ENCODE measurements around the gene DHX30. TPM values are rescaled to one million over a fixed set of nuclear protein-coding genes. Genes with fewer than 3 reads are reported as not detected.

Gene DHX30
- polyA plus RNA-seq, 1 donor (not counting 4 experiments of a cell fraction or from before 2014, with no cell fraction given) = 28.3 TPM

DNA sequence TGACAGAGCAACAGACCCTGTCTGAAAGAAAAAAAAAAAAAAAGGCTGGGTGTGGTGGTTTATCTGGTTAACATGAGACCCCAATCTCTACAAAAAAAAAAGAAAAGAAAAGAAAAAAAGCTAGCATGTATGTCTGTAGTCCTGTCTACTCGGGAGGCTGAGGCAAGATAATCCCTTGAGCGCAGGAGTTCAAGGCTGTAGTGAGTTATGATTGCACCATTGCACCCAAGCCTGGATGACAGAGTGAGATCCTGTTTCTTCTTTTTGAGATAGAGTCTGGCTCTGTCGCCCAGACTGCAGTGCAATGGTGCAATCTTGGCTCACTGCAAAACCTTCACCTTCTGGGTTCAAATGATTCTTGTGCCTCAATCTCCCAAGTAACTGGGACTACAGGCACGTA is 8.4 kb upstream of the DHX30 start:
- Histone ChIP-seq H2AFZ (ENCODE audit: control insufficient read depth, low read length) (no peak overlapping the region), H3K9ac (ENCODE audit: control insufficient read depth, extremely low read depth, insufficient read depth, low read length) (no peak overlapping the region), H3K36me3 (ENCODE audit: control insufficient read depth in 2 of 2, extremely low read depth in 1 of 2, insufficient read depth in 2 of 2, low read length in 2 of 2) (no peaks in the 10 kb centered on the region), H3K4me1 (ENCODE audit: control insufficient read depth, extremely low read depth, insufficient read depth, low read length) (no peaks in the 10 kb centered on the region), H3K9me3 (ENCODE audit: control insufficient read depth, low read depth, low read length) (no peaks in the 10 kb centered on the region), H4K20me1 (ENCODE audit: control insufficient read depth, extremely low read depth, insufficient read depth, low read length) (no peaks in the 10 kb centered on the region), H3K27me3 (ENCODE audit: control insufficient read depth, extremely low read depth, insufficient read depth, low read length) (no peaks in the 10 kb centered on the region), H3K9me1 (ENCODE audit: control insufficient read depth, extremely low read depth, insufficient read depth, low read length) (no peaks in the 10 kb centered on the region), H3K79me2 (ENCODE audit: control insufficient read depth, insufficient read depth, low read length) (no peaks in the 10 kb centered on the region), H3K4me3 (ENCODE audit: control insufficient read depth in 2 of 3, extremely low read depth in 1 of 3, insufficient read depth in 2 of 3, low read depth in 1 of 3, low read length in 3 of 3) (no peak overlapping the region), H3K27ac (ENCODE audit: control insufficient read depth, insufficient read depth, low read length) (no peak overlapping the region), H3K4me2 (ENCODE audit: control insufficient read depth, extremely low read depth, insufficient read depth, low read depth, low read length) (no peak overlapping the region)
- FAIRE-seq (no peak), DNase-seq (ENCODE audit: low read depth, low spot score) (no peak)
- dilution Hi-C loops (cut with MboI; ENCODE audit: extremely low pct_ligation_motif_present, low sequenced_read_pairs) = no loop called here
- no peak for TF ChIP-seq EZH2 (IDR thresholded peaks at IDR 0.05; ENCODE audit: low read length)
- TF ChIP-seq, protein P1, sequence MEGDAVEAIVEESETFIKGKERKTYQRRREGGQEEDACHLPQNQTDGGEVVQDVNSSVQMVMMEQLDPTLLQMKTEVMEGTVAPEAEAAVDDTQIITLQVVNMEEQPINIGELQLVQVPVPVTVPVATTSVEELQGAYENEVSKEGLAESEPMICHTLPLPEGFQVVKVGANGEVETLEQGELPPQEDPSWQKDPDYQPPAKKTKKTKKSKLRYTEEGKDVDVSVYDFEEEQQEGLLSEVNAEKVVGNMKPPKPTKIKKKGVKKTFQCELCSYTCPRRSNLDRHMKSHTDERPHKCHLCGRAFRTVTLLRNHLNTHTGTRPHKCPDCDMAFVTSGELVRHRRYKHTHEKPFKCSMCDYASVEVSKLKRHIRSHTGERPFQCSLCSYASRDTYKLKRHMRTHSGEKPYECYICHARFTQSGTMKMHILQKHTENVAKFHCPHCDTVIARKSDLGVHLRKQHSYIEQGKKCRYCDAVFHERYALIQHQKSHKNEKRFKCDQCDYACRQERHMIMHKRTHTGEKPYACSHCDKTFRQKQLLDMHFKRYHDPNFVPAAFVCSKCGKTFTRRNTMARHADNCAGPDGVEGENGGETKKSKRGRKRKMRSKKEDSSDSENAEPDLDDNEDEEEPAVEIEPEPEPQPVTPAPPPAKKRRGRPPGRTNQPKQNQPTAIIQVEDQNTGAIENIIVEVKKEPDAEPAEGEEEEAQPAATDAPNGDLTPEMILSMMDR (optimal IDR thresholded peaks at IDR 0.05 in 1 of 3, IDR thresholded peaks at IDR 0.05 in 1 of 3, conservative IDR thresholded peaks at IDR 0.05 in 1 of 3; ENCODE audit: extremely low read depth in 1 of 3, insufficient read depth in 2 of 3, low read length in 3 of 3) = no peak

DNA sequence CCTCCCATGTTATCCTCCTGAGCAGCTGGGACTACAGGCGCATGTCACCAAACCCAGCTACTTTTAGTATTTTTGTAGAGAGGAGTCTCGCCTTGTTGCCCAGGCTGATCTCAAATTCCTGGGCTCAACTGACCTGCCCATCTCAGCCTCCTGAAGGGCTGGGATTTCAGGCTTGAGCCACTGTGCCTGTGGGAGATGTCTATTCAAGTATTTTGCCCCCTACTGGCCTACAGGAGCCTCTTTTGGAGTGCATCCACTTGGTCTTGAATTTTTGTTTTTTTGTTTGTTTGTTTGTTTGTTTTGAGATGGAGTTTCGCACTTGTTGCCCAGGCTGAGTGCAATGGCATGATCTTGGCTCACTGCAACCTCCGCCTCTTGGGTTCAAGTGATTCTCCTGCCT is 3.2 kb upstream of the DHX30 start:
- Histone ChIP-seq H4K20me1 (ENCODE audit: control insufficient read depth, extremely low read depth, insufficient read depth, low read length) (no peaks in the 10 kb centered on the region), H2AFZ (ENCODE audit: control insufficient read depth, low read length) (no peak overlapping the region), H3K79me2 (ENCODE audit: control insufficient read depth, insufficient read depth, low read length) (peaks cover 14% of the 10 kb centered on the region), H3K36me3 (ENCODE audit: control insufficient read depth in 2 of 2, extremely low read depth in 1 of 2, insufficient read depth in 2 of 2, low read length in 2 of 2) (no peaks in the 10 kb centered on the region), H3K9me1 (ENCODE audit: control insufficient read depth, extremely low read depth, insufficient read depth, low read length) (no peaks in the 10 kb centered on the region), H3K4me3 (ENCODE audit: control insufficient read depth in 2 of 3, extremely low read depth in 1 of 3, insufficient read depth in 2 of 3, low read depth in 1 of 3, low read length in 3 of 3) (no peak overlapping the region), H3K27ac (ENCODE audit: control insufficient read depth, insufficient read depth, low read length) (no peak overlapping the region), H3K4me1 (ENCODE audit: control insufficient read depth, extremely low read depth, insufficient read depth, low read length) (peaks cover 11% of the 10 kb centered on the region), H3K4me2 (ENCODE audit: control insufficient read depth, extremely low read depth, insufficient read depth, low read depth, low read length) (no peak overlapping the region), H3K9me3 (ENCODE audit: control insufficient read depth, low read depth, low read length) (no peaks in the 10 kb centered on the region), H3K9ac (ENCODE audit: control insufficient read depth, extremely low read depth, insufficient read depth, low read length) (no peak overlapping the region), H3K27me3 (ENCODE audit: control insufficient read depth, extremely low read depth, insufficient read depth, low read length) (no peaks in the 10 kb centered on the region)
- TF ChIP-seq EZH2 (IDR thresholded peaks at IDR 0.05; ENCODE audit: low read length) = no peak
- TF ChIP-seq, protein P1 (optimal IDR thresholded peaks at IDR 0.05 in 1 of 3, IDR thresholded peaks at IDR 0.05 in 1 of 3, conservative IDR thresholded peaks at IDR 0.05 in 1 of 3; ENCODE audit: extremely low read depth in 1 of 3, insufficient read depth in 2 of 3, low read length in 3 of 3) = peak; percentile 26 to 38 (median 32)
- FAIRE-seq = no peak
- DNase-seq (ENCODE audit: low read depth, low spot score) = no peak
- dilution Hi-C loops (cut with MboI; ENCODE audit: extremely low pct_ligation_motif_present, low sequenced_read_pairs) = no loop called here
